WTC11 (cell line): ENCODE measurements around the gene PRKCSH. TPM values are rescaled to one million over a fixed set of nuclear protein-coding genes. Genes with fewer than 3 reads are reported as not detected.

Experiments
- ATAC-seq: fragments of 200-7000 bp; cut with Tn5 transposase; 2 replicates; pipeline ENCODE4 v1.10.0; 2021; ENCODE audit warnings: mild to moderate bottlenecking, moderate library complexity
- CTCF ChIA-PET: fragments of 300-600 bp; sonication (Branson Sonifier 250); formaldehyde crosslinking; loops from one replicate; lab custom pipeline; 2021; ENCODE audit warnings: antibody characterized with exemption; lab: Charles Lee
- POLR2A ChIA-PET: fragments of 350-600 bp; sonication (Branson Sonifier 250); formaldehyde crosslinking; loops from one replicate; lab custom pipeline; 2021; ENCODE audit warnings: antibody characterized with exemption; lab: Charles Lee
- DNase-seq: peaks from one replicate; pipeline ENCODE4 v3.0.0; 2021; ENCODE audit warnings: low spot score
- H3K27ac Mint-ChIP-seq: 2 replicates; pipeline ENCODE4 v1.8.0; 2021; ENCODE audit warnings: mixed read lengths
- H3K27me3 Mint-ChIP-seq: 2 replicates; pipeline ENCODE4 v1.8.0; 2021; ENCODE audit warnings: low read depth, mild to moderate bottlenecking, moderate library complexity, mixed read lengths
- H3K36me3 Mint-ChIP-seq: 2 replicates; pipeline ENCODE4 v1.8.0; 2021; ENCODE audit warnings: mixed read lengths
- H3K4me1 Mint-ChIP-seq: 2 replicates; pipeline ENCODE4 v1.8.0; 2022; ENCODE audit warnings: mixed read lengths
- H3K4me3 Mint-ChIP-seq: 2 replicates; pipeline ENCODE4 v1.8.0; 2021; ENCODE audit warnings: mild to moderate bottlenecking, moderate library complexity, mixed read lengths
- H3K9me3 Mint-ChIP-seq: 2 replicates; pipeline ENCODE4 v1.8.0; 2021; ENCODE audit warnings: mixed read lengths
- ATF1 ChIP-seq: sonication (generic); formaldehyde crosslinking; IDR thresholded peaks from 2 replicates; pipeline ENCODE4 v1.8.1; 2023; ENCODE audit warnings: mild to moderate bottlenecking, moderate library complexity, missing genetic modification reagents
- ATF2 ChIP-seq: sonication (generic); formaldehyde crosslinking; IDR thresholded peaks from 2 replicates; pipeline ENCODE4 v1.8.1; 2022; ENCODE audit warnings: low read depth, missing genetic modification reagents, borderline replicate concordance
- CDX4 ChIP-seq: fragments of 250-450 bp; sonication (Bioruptor Pico); IDR thresholded peaks from 2 replicates; pipeline ENCODE4 v1.9.0; 2021; ENCODE audit warnings: moderate library complexity, mild to moderate bottlenecking, inconsistent platforms, borderline replicate concordance
- EMX1 ChIP-seq: fragments of 250-450 bp; sonication (Bioruptor Pico); IDR thresholded peaks from 2 replicates; pipeline ENCODE4 v1.8.0; 2021; ENCODE audit warnings: mild to moderate bottlenecking
- FOXP4 ChIP-seq: sonication (generic); formaldehyde crosslinking; IDR thresholded peaks from 2 replicates; pipeline ENCODE4 v1.8.0; 2022; ENCODE audit warnings: mild to moderate bottlenecking, missing genetic modification reagents
- GRHL2 ChIP-seq: fragments of 250-450 bp; sonication (Bioruptor Pico); IDR thresholded peaks from 2 replicates; pipeline ENCODE4 v1.8.0; 2022; ENCODE audit warnings: mild to moderate bottlenecking, moderate library complexity; ENCODE audit not compliant: insufficient replicate concordance, severe bottlenecking
- HMGXB4 ChIP-seq: sonication (generic); formaldehyde crosslinking; IDR thresholded peaks from 2 replicates; pipeline ENCODE4 v1.8.1; 2023; ENCODE audit warnings: mild to moderate bottlenecking, moderate library complexity, missing genetic modification reagents
- JUN ChIP-seq: sonication (generic); formaldehyde crosslinking; IDR thresholded peaks from 2 replicates; pipeline ENCODE4 v1.8.0; 2023; ENCODE audit warnings: mild to moderate bottlenecking, missing genetic modification reagents
- MYBL2 ChIP-seq: sonication (generic); formaldehyde crosslinking; IDR thresholded peaks from 2 replicates; pipeline ENCODE4 v1.8.1; 2023; ENCODE audit warnings: mild to moderate bottlenecking, moderate library complexity, missing genetic modification reagents
- NFE2L1 ChIP-seq: sonication (generic); formaldehyde crosslinking; IDR thresholded peaks from 2 replicates; pipeline ENCODE4 v1.8.1; 2023; ENCODE audit warnings: missing genetic modification reagents
- NR3C1 ChIP-seq: sonication (generic); formaldehyde crosslinking; conservative IDR thresholded peaks from 2 replicates; pipeline ENCODE4 v1.8.1; 2023; ENCODE audit warnings: low read depth, mild to moderate bottlenecking, missing genetic modification reagents
- OVOL2 ChIP-seq: fragments of 250-450 bp; sonication (Bioruptor Pico); IDR thresholded peaks from 2 replicates; pipeline ENCODE4 v1.9.0; 2021; ENCODE audit warnings: mild to moderate bottlenecking, borderline replicate concordance
- SMAD4 ChIP-seq: sonication (generic); formaldehyde crosslinking; IDR thresholded peaks from 2 replicates; pipeline ENCODE4 v1.8.0; 2022; ENCODE audit warnings: mild to moderate bottlenecking, missing genetic modification reagents
- SOX15 ChIP-seq: fragments of 250-450 bp; sonication (Bioruptor Pico); IDR thresholded peaks from 2 replicates; pipeline ENCODE4 v1.9.0; 2021; ENCODE audit warnings: mild to moderate bottlenecking
- TEAD1 ChIP-seq: sonication (generic); formaldehyde crosslinking; IDR thresholded peaks from 2 replicates; pipeline ENCODE4 v1.8.0; 2022; ENCODE audit warnings: mild to moderate bottlenecking, missing genetic modification reagents
- TEAD4 ChIP-seq: sonication (generic); formaldehyde crosslinking; IDR thresholded peaks from 2 replicates; pipeline ENCODE4 v1.8.0; 2022; ENCODE audit warnings: mild to moderate bottlenecking, missing genetic modification reagents
- total RNA-seq: library from RNA; stranded (reverse); gene quantifications from 3 replicates; pipeline ENCODE4 v1.2.3, GENCODE V29; 2021
- TF ChIP-seq, protein P1 (sequence below): sonication (generic); formaldehyde crosslinking; IDR thresholded peaks from 2 replicates; pipeline ENCODE4 v1.8.1; 2022; ENCODE audit warnings: mild to moderate bottlenecking, missing genetic modification reagents, moderate library complexity, borderline replicate concordance
- TF ChIP-seq, protein P2 (sequence below): sonication (generic); formaldehyde crosslinking; IDR thresholded peaks from 2 replicates; pipeline ENCODE4 v1.8.0; 2022; ENCODE audit warnings: mild to moderate bottlenecking, missing genetic modification reagents
- TF ChIP-seq, protein P3 (sequence below): fragments of 250-450 bp; sonication (Bioruptor Pico); IDR thresholded peaks from 2 replicates; pipeline ENCODE4 v1.8.0; 2021; ENCODE audit warnings: mild to moderate bottlenecking

Gene PRKCSH
- total RNA-seq, 1 experiment from 2014 or later: 396 TPM

GRCh38 chr19:11447347-11448262 is 12.2 kb downstream of the PRKCSH start:
- ChIA-PET CTCF (interaction anchor here (1.8 to 4.7 kb wide), 3 partner anchors 13 to 154 kb away, joined by 6 to 18 read pairs (median 13); partner anchors contain the start of genes ODAD3 and PRKCSH), POLR2A (no interaction called here)
- ATAC-seq (no peak), DNase-seq (no peak)
- Mint-ChIP-seq H3K27me3 (no peaks in the 10 kb centered on the region; the same call in 1 of the 2 replicates), H3K4me1 (peaks cover 16% of the 10 kb centered on the region), H3K4me3 (no peak overlapping the region), H3K27ac (no peak overlapping the region), H3K36me3 (peaks cover 6% of the 10 kb centered on the region), H3K9me3 (no peaks in the 10 kb centered on the region)
- TF ChIP-seq FOXP4 (CRISPR knock-in tag) (no peak), OVOL2 (CRISPR knock-in tag) (no peak), GRHL2 (no peak), ATF1 (CRISPR knock-in tag) (no peak), NR3C1 (no peak), SOX15 (CRISPR knock-in tag) (no peak), CDX4 (CRISPR knock-in tag) (no peak), TEAD4 (CRISPR knock-in tag) (no peak), EMX1 (CRISPR knock-in tag) (no peak), MYBL2 (CRISPR knock-in tag) (no peak), ATF2 (CRISPR knock-in tag) (no peak), SMAD4 (no peak), HMGXB4 (no peak), NFE2L1 (CRISPR knock-in tag) (no peak), JUN (CRISPR knock-in tag) (no peak), TEAD1 (no peak)
- TF ChIP-seq, protein P1, sequence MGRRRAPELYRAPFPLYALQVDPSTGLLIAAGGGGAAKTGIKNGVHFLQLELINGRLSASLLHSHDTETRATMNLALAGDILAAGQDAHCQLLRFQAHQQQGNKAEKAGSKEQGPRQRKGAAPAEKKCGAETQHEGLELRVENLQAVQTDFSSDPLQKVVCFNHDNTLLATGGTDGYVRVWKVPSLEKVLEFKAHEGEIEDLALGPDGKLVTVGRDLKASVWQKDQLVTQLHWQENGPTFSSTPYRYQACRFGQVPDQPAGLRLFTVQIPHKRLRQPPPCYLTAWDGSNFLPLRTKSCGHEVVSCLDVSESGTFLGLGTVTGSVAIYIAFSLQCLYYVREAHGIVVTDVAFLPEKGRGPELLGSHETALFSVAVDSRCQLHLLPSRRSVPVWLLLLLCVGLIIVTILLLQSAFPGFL: no peak
- TF ChIP-seq, protein P2, sequence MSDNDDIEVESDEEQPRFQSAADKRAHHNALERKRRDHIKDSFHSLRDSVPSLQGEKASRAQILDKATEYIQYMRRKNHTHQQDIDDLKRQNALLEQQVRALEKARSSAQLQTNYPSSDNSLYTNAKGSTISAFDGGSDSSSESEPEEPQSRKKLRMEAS (CRISPR knock-in tag): no peak
- TF ChIP-seq, protein P3, sequence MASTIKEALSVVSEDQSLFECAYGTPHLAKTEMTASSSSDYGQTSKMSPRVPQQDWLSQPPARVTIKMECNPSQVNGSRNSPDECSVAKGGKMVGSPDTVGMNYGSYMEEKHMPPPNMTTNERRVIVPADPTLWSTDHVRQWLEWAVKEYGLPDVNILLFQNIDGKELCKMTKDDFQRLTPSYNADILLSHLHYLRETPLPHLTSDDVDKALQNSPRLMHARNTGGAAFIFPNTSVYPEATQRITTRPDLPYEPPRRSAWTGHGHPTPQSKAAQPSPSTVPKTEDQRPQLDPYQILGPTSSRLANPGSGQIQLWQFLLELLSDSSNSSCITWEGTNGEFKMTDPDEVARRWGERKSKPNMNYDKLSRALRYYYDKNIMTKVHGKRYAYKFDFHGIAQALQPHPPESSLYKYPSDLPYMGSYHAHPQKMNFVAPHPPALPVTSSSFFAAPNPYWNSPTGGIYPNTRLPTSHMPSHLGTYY (CRISPR knock-in tag): no peak
- TF ChIP-seq, all 79 proteins: peak for 0
